ENCODE data around the gene IRX3.

DNA sequence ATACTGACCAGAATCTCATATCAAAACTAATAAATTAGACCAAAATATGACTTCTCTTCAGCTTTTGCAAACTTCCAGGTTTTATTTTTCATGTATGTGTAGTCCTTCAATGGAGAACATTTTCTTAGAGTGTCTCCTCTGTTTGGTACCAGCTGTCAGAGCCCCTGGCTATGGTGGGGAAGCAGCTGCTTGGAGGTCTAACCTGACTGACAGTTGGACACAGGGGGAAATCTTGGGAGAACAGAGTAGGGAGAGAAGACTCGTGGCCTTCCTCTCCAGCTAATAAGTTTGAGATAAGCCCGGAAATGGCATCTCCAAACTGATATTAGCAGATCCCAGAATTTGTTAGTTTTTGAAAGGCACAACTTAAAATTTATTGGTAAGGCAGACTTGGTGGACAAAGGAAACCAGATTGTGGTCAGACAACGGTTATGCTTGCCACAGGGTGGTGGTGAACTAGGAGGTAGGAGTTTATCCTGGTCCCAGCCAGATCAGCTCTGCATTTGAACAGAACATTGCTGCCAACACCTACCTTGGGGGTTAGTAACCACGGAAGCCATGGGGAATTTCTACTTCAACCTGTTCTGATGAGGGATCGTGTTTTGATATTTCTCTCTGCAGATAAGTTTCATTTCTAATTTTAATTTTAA, 39.2 kb upstream of the IRX3 start:
- TF ChIP-seq, protein P1, sequence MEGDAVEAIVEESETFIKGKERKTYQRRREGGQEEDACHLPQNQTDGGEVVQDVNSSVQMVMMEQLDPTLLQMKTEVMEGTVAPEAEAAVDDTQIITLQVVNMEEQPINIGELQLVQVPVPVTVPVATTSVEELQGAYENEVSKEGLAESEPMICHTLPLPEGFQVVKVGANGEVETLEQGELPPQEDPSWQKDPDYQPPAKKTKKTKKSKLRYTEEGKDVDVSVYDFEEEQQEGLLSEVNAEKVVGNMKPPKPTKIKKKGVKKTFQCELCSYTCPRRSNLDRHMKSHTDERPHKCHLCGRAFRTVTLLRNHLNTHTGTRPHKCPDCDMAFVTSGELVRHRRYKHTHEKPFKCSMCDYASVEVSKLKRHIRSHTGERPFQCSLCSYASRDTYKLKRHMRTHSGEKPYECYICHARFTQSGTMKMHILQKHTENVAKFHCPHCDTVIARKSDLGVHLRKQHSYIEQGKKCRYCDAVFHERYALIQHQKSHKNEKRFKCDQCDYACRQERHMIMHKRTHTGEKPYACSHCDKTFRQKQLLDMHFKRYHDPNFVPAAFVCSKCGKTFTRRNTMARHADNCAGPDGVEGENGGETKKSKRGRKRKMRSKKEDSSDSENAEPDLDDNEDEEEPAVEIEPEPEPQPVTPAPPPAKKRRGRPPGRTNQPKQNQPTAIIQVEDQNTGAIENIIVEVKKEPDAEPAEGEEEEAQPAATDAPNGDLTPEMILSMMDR (IDR thresholded peaks at IDR 0.05), result no peak
- TF ChIP-seq POLR2A (IDR thresholded peaks at IDR 0.05), result no peak

Measured in right lobe of liver (tissue), 4 donors.